Measurements from ENCODE around the gene MLLT10.
"Not testable (repeated sequence)": the region's sequence is repeated elsewhere in the genome, so short reads cannot be mapped to it uniquely, and the experiment has no call there.

MLLT10 gene

DNA sequence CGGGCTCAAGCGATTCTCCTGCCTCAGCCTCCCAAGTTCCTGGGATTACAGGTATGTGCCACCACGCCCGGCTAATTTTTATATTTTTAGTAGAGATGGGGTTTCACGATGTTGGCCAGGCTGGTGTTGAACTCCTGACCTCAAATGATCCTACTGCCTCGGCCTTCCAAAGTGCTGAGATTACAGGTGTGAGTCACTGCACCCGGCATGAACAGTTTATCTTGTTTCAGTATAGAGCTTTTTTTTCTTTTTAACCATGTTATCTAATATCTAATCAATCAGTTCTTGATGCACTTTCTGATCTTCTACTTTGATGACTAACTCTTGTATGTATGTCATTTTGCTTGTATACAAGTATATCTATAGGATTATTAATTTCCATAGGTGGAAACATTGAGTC is 54.1 kb downstream of the MLLT10 start:
- DNase-seq, result not testable (repeated sequence)

DNA sequence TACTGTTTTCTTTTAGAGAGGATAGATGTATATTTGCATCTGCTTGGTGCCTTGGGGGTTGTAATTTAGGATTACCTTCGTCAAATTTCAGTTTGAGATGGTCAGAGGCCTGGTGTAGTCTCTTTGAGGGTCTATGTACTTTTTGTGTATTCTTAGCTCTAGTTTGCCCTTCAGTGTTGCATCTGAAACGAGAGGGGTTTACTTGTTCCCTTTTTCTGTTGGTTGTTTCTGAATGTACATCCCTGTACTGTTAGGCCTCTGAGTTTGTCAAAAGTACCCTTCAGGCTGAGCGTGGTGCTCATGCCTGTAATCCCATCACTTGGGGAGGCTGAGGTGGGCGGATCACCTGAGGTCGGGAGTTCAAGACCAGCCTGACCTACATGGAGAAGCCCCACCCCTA is 60.0 kb downstream of the MLLT10 start:
- DNase-seq, result peak; percentile 32

DNA sequence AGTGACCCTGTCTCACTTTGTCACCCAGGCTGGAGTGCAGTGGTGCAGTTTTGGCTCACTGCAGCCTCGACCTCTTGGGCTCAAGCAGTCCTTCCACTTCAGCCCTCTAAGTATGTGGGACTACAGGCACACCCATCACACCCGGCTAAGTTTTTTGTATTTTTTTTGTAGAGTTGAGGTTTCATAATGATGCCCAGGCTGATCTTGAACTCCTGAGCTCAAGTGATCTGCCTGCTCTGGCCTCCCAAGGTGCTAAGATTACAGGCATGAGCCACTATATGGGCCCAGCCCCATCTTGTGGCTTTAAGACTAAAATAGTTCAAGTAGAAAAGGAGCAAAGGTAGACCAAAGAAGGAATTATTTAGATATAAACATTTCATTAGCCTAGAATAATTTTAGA is 65.5 kb downstream of the MLLT10 start:
- no peak for DNase-seq

DNA sequence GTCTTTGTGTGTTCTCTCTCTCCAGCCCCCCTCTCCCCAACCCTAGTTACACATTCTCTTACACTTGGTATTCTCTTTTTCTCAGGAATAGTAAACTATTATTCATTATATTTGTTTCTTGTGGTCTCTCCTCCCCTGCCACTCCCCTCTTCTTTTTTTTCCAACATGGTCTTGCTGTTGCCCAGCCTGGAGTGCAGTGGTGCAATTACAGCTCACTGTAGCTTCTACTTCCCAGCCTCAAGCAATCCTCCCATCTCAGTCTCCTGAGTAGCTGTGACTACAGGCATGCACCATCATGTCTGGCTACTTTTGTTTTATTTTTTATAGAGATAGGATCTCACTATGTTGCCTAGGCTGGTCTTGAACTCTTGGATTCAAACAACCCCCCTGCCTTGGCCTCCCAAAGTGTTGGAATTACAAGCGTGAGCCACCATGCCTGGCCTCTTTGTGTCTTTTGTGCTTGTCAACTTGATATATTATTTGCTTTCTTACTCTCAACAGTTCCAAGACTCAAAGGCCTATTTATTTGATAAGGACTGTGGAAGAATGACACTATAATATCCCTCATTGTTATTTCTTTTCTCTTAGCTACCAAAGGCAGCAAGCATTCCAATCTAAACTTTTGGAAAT is 66.9 kb downstream of the MLLT10 start:
- no peak for DNase-seq

DNA sequence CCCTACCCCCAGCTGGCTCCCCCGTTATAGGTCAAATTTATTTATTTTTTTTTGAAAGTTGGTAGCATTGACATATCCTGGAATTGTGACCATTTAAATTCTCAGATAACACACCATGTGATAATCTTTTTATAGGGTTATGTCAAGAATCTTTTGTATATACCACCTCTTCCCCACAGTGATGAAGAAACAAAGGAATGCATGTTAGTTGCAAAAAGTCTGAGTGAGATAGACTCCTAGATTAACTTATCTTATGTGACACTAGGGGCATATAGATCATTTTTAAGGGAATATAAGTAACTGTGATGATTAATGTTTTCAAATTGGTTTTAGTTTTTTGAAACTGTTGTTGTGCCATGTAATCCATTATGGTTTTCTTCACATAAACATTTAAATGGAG is 68.3 kb downstream of the MLLT10 start:
- DNase-seq, result no peak

DNA sequence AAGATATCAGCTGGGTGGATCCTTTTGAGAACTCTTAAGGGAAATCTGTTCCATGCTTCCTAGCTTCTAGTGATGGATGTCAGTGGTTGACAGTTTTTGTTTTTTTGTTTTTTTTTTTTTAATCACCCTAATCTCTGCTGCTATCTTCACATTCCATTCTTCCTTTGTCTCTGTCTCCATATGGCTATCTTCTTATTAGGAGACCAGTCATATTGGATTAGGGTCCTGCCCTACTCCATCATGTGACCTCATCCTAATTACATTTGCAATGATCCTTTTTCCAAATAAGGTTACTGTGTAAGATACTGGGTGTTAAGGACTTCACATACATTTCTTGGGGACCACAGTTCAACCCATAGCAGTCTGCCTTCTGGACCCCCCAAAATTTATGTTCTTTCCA is 69.7 kb downstream of the MLLT10 start:
- no peak for DNase-seq

DNA sequence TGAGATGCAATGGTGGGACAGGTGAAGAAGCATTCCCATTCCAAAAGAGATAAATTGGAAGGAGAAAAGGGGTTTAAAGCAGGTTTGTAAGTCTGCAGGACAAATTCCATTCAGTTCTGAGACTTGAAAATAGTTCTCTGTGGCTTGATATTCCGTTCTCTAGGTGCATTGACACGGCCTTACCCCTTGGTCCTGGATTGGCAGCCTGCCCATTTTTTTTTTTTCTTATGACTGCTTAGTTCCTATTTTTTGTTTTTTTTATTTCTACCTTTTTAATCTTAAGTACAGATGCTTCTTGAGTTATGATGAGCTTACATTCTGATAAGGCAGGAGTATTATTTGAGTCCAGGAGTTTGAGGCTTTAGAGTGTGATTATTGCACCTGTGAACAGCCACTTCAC is 70.6 kb downstream of the MLLT10 start:
- DNase-seq, result no peak

DNA sequence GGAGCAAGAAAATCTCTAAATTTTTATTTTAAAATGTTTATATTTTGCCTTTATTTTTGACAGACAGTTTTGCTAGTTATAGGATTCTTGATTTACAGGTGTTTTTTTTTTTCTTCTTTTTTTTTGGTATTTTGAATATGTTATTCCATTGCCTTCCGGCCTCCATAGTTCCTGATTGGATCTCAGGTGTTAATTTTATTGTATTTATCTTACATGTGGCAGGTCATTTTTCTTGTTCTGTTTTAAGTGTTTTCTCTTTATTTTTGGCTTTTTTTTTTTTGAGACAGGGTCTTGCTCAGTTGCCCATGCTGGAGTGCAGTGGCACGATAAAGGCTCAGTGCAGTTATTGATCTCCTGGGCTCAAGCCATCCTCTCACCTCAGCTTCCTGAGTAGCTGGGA is 73.9 kb downstream of the MLLT10 start:
- DNase-seq, result no peak

DNA sequence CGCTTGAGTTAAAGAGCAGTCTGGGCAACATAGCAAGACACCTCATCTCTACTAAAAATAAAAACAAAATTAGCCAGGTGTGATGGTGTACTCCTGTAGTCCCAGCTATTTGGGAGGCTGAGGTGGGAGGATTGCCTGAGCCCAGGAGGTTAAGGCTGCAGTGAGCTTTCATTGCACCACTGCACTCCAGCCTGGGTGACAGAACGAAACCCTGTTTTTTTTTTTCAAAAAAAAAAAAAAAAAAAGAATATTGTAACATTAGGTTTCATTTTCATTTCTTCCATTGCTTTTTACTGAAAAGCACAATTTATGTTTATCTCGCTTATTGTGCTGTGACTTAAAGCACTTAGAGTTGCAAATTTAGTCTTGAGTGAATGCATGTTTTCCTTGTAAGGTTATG is 80.0 kb downstream of the MLLT10 start:
- DNase-seq, result no peak

DNA sequence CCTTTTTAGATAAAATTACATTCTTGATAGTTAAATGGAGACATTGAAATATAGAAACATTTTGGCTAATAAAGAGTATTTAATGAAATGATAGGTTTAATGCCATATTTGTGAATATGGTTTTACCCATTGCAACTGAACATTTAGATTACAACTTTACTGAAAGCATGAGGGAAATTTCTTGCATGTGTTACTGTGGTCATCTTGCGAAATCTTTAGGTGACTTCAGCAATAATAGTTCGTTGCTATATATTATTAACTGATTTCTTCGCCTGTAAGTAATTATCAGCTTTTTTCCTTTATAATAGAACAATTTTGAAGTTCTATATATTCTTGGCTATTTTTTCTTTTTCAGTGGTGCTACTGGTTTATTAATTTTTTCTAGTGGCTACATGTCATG is 83.2 kb downstream of the MLLT10 start:
- peak; percentile 12 for DNase-seq

DNA sequence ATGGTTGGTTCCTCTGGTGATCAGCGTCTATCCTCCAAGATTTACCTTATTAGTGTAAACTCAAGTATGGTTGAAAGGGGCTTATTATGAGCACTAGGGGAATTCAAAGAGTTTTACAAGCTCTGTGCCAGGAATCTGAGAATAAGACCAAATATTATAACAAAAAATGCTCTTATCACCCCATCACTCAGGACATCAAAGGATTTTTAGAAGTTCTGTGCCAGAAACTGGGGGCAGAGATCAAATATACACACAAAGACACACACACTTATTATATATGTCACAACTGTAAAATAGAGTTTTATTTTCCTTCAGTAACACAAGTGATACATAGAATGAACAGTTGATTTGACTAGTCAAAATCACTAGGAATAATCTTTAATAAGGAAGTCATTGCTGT is 89.3 kb downstream of the MLLT10 start:
- DNase-seq, result no peak

DNA sequence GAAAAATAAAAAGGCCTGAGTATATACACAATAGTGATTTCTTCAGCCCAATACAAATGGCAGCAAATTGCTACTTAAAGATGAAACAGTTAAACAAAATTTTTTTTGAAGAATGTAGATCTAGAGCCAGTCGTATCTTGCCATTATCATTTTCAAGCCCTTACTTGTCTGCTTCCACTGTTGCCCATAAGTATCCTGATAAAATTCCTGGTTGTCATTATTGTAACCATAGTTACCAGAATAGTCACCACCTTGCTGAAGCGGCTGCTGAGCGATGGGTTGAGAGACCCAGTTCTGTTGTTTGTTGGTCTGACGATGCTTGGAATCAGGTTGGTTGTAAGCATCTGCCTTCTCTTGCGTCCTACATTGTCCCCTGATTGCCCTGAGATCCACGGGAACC is 90.4 kb downstream of the MLLT10 start:
- DNase-seq, result not testable (repeated sequence)

DNA sequence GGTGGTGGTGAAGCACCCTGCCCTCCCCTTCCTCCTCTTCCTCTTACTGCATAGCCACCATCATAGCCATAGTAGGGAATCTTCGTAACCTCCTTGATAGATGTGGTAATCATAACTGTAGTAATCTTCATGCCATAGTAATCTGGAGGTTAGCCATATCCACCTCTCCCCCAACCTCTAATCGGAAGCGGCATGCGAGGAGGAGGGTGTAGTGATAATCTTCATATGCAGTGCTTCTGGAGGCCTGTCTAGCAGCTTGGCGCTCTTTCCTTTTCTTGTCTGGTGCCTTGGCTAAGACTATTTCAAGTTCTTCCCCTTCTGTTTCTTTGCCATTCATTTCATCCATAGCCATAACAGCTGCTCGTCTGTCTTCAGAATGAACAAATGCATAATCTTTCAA is 90.9 kb downstream of the MLLT10 start:
- peak; percentile 18 for DNase-seq

DNA sequence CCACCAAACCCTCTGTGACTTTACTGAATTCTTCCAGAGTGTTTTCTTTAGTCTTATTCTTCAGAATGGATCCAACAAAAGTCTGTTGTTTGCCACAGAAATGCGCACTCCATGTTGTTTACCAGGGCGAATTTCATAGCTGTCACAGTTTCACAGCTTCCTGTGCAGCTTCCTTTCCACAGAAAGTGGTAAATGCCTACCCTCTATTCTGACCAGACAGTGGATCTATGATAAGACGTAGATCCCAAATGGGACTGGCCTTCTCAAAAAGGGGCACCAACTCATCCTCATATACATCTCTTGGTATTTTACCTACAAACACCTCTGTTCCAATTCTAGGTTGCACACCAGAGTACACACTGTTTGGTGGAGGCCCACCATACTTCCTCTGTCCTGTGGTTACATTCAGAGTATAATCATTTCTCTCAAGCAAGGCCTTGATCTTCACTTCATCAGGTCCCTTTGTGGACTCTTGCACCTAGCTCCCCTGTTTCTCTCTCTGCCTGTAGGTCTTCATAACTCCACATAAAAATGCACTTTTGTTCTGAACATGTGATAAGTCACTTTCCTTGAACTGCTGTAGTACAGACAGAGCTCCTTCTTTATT is 91.7 kb downstream of the MLLT10 start:
- DNase-seq, result no peak

DNA sequence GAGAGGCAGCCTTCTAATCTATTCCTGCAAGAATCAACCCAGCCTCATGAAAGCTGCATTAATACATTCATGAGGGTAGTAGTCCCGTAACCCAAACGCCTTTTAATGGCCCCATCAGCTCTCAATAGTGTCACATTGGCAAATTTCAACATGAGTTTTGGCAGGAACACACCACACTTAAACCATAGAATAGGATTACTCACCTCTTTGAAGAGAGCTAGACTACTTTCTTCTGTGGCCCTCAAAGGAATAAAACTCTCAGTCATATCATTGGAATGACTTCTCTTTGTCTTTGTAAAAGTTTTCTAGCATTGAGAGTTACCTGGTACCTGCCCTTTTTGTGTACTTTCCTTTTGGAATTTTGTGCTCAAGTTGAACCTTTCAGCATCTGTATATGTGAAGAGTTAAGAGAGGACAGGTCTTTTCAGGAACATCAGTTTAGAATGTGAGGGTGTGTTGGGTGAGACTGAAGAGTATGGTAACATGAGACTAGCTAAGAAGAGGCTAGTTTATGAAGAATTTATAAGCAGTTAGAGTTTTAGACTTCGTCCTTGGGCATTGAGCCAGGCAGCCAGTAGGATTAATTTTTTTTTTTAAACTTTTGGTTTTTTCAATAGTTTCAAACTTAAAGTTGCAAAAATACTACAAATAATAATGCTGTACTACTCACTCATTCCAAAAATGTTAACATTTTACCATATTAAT is 92.6 kb downstream of the MLLT10 start:
- no peak for DNase-seq

DNA sequence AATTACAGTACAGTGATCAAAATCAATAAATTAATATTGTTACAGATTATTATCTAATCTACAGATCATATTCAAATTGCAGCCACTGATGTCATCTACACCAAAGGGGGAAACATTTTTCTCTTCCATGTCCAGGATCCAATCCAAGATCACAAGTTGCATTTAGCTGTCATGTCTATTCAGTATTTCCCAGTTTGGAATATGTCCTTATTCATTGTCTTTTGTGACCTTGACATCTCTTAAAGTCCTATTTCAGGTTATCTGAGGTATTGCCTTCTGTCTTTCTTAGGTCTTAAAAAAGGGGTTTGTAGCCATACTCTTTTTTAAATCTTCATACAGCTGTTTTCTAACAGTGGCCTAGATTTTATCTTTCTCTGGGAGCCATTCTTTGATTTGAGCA is 93.3 kb downstream of the MLLT10 start:
- DNase-seq, result no peak

DNA sequence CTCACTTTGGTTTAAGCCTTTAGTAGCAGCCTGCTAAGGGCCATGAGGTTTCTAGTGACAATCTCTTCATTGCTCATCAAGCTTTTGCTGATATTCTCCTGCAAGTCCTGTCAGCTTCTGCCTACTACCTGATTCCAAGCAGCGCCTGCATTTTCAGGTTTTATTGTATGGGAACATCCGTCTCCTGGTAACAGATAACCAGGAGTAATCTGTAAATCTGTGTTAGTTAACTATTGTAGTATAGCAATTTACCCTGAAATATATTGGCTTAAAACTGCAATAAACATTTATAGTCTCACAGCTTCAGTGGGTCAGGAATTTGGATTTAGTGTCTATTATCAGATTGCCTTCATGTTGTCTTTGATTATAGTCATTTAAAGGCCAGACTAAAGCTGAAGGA is 94.0 kb downstream of the MLLT10 start:
- DNase-seq, result no peak

DNA sequence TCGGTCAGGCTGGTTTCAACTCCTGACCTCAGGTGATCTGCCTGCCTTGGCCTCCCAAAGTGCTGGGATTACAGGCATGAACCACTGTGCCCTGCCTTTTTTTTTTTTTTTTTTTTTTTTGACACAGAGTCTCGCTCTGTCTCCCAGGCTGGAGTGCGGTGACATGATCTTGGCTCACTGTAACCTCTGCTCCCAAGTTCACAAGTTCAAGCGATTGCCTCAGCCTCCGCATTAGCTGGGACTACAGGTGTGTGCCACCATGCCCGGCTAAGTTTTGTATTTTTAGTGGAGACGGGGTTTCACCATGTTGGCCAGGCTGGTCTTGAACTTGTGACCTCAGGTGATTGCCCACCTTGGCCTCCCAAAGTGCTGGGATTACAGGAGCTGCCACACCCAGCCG is 94.6 kb downstream of the MLLT10 start:
- DNase-seq, result not testable (repeated sequence)

DNA sequence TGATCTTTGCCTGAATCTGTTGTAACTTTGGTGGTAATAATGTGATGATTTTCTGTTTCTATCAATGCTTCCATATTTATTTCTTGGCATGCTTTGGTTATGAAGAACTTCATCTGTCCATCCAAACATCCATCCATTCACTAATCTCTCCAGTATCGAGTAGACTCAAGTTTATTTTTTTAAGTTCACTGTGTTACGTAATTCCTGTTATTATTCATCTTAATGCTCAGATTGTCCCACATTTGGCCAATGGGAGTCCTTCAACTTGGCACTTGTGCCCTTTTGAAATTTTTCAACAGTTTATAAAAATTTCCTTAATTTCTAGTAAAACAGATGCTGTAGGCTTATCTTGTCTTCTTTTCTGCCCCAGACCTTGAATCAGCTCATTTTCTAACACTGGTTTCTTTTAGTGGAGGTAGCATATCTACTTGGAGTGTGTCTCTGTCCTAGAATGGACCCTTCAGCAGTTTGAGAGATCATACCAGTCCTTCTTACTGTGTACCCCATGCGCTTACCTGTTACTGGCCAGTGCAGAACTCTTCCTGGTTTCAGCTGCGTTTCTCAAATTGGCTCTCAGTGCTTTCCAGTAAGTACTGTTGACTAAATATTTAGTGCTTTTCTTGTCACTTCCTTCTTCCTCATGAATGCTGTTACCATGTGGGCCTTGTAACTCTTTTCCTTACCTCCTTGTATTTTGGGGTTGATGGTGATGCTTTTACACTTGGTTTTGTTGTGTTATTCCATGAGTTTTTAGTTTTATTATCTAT is 100.8 kb downstream of the MLLT10 start:
- no peak for DNase-seq

DNA sequence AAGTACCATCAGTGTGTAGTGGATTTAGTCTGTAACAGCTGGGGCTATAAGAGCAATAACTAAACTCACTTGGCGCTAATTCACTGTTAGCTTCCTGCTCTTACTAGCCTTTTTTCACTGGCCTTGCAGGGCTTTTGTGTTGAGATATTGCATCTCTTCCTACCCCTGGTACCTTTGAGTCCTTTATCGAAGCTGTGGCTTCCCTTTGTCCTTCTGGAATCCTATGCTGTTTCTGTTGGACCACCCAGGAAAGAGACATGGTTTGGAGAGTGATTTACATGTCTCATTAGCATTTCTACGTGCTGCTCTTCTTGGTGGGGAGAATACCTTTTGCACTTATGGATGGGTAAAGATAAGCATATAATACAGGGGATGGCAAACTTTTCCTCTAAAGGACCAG is 103.8 kb downstream of the MLLT10 start:
- DNase-seq, result no peak

DNA sequence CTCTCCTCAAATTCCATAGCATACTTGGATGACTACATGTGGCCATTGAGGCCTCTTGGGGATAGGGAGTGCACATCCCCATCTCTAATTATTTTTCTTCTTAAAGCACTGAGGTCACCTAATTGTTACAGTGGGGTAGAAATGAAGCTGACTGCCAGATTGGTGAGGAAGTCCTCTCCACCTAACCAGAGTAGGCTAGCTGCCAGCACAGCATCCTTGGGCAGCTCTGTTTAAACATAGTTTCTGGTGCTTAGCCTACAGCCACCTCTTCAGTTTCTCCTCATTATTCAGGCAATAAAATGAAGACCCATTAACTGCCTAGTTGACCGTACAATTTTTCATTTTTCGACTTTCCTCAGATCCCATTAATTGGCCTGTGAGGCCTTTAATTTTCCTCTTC is 104.6 kb downstream of the MLLT10 start:
- DNase-seq, result no peak

DNA sequence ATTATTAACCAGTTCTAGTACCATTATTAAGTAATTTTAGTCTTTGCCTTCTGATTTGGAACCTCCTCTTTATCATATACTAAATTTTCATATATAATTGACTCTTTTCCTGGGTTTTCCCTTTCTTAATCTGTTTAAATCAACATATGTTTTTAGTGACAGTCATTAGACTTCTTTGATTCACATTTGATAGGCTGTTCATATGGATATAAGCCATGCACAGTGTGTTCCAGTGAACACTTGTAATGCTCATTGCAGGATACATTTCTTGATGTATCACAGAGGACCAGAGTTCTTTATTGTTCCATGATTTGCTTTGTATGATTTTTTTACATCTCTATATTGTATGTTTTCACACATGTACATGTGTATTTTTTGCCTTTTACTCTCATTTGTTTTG is 114.0 kb downstream of the MLLT10 start:
- no peak for DNase-seq

DNA sequence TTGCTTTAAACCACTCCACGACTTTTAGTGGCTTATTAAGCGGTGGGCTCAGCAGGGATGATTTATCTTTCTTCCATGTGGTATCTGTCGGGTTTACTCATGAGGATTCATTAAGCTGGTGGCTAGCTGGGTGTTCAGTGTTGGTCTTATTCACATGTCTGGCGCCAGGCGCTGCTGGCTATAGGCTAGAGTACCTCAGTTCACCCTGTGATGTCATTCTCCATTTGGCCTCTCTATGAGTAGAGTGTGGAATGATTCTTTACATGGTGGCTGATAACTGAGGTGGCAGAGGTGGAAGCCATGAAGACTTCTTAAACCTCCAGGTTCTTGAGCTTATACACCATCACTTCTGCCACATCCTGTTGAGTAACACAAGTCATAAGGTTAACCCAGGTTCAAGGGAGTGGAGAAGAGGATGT is 115.4 kb downstream of the MLLT10 start:
- DNase-seq, result peak; percentile 12

DNA sequence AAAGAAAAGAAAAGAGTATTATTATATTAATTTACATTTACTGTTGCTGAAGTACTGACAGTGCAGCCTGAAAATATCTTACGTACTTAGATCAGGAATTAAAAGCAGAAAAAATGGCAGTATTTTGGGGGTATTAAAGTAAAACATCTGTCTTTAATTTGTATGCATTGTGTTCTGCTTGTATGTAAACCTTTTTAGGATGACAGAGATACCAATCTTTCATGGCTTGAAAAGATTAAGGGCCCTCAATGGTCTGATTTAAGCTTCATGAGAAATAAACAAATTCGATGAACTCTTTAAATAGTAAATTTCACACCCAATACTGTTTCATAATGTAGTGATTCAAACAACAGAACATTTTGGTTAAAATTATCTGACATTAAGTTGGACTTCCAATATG is 116.3 kb downstream of the MLLT10 start:
- DNase-seq, result no peak

Measured in MV-4-11 (cell line).